RWPE2 (cell line): Measurements from ENCODE around the gene TDP2.

ENCODE experiments used
- ATAC-seq: fragments of 200-7000 bp; cut with Tn5 transposase; 3 replicates; pipeline ENCODE4 v1.9.1; 2021; ENCODE audit warnings: low read depth
- DNase-seq: peaks from one replicate; pipeline ENCODE4 v3.0.0-alpha.2; 2020; ENCODE audit warnings: low spot score
- H3K27ac ChIP-seq: fragments of 450-650 bp; 2 replicates; pipeline ENCODE4 v1.5.1; 2017; ENCODE audit warnings: mild to moderate bottlenecking; ENCODE audit not compliant: poor library complexity, severe bottlenecking
- H3K27me3 ChIP-seq: fragments of 250-450 bp; sonication (Bioruptor Pico); 2 replicates; pipeline ENCODE4 v1.5.1; 2021; ENCODE audit warnings: mild to moderate bottlenecking, moderate library complexity; ENCODE audit not compliant: insufficient read depth, poor library complexity, severe bottlenecking
- H3K36me3 ChIP-seq: fragments of 250-450 bp; sonication (Bioruptor Pico); 2 replicates; pipeline ENCODE4 v1.5.1; 2020; ENCODE audit warnings: low read depth, mild to moderate bottlenecking, moderate library complexity
- H3K4me1 ChIP-seq: fragments of 250-450 bp; sonication (Bioruptor Pico); 2 replicates; pipeline ENCODE4 v1.5.1; 2021; ENCODE audit warnings: mild to moderate bottlenecking, moderate library complexity; ENCODE audit not compliant: insufficient read depth, poor library complexity, severe bottlenecking
- H3K4me3 ChIP-seq: fragments of 250-450 bp; sonication (Bioruptor Pico); 2 replicates; pipeline ENCODE4 v1.5.1; 2021; ENCODE audit warnings: mild to moderate bottlenecking, moderate library complexity; ENCODE audit not compliant: severe bottlenecking
- H3K9me3 ChIP-seq: fragments of 250-450 bp; sonication (Bioruptor Pico); 2 replicates; pipeline ENCODE4 v1.5.1; 2021; ENCODE audit warnings: mild to moderate bottlenecking, moderate library complexity; ENCODE audit not compliant: severe bottlenecking
- CTCF ChIP-seq: fragments of 450-650 bp; IDR thresholded peaks from one replicate; pipeline ENCODE4 v1.5.1; 2017; ENCODE audit warnings: mild to moderate bottlenecking, moderate library complexity; ENCODE audit not compliant: poor library complexity, severe bottlenecking

Gene TDP2

GRCh38 chr6:24666641-24667377, at the start of gene TDP2, which contains the start of gene ACOT13:
TDP2 (minus strand) TSS chr6:24666899; CDS start chr6:24666862, 37 bp downstream.
ACOT13 (plus strand) TSS chr6:24667077; CDS start chr6:24667264, 187 bp downstream.
- Histone ChIP-seq H3K4me3 (peak within 1 kb of the TSS; percentile 67), H3K4me1 (peaks cover 3% of the 10 kb centered on the region), H3K9me3 (no peaks in the 10 kb centered on the region), H3K36me3 (peaks cover 25% of the 10 kb centered on the region), H3K27me3 (no peaks in the 10 kb centered on the region), H3K27ac (peak within 1 kb of the TSS; percentile 49)
- ATAC-seq, result peak; percentile 96
- TF ChIP-seq CTCF, result peak; percentile 34
- DNase-seq, result peak; percentile 93

- no peak for TF ChIP-seq CTCF
- no peak for DNase-seq
These were observed 44.0 kb upstream of the TDP2 start for GRCh38 chr6:24710519-24711303.

GRCh38 chr6:24709014-24709711, 42.5 kb upstream of the TDP2 start:
- Histone ChIP-seq H3K9me3 (no peaks in the 10 kb centered on the region), H3K4me1 (peaks cover 4% of the 10 kb centered on the region), H3K27me3 (no peaks in the 10 kb centered on the region), H3K4me3 (no peak overlapping the region), H3K27ac (no peak overlapping the region), H3K36me3 (peaks cover 100% of the 10 kb centered on the region)
- TF ChIP-seq CTCF, result no peak
- ATAC-seq (no peak), DNase-seq (no peak)

More at GRCh38 chr6:24710519-24711303, 44.0 kb upstream of the TDP2 start:
- no peak for ATAC-seq
- Histone ChIP-seq H3K27me3 (no peaks in the 10 kb centered on the region), H3K27ac (no peak overlapping the region), H3K36me3 (peaks cover 100% of the 10 kb centered on the region), H3K4me1 (peaks cover 4% of the 10 kb centered on the region), H3K9me3 (no peaks in the 10 kb centered on the region), H3K4me3 (no peak overlapping the region)

GRCh38 chr6:24708612-24709011, 41.9 kb upstream of the TDP2 start:
- TF ChIP-seq CTCF, result no peak
- DNase-seq, result no peak
- Histone ChIP-seq H3K27ac (no peak overlapping the region), H3K4me3 (no peak overlapping the region), H3K9me3 (no peaks in the 10 kb centered on the region), H3K27me3 (no peaks in the 10 kb centered on the region), H3K36me3 (peaks cover 100% of the 10 kb centered on the region), H3K4me1 (peaks cover 4% of the 10 kb centered on the region)
- no peak for ATAC-seq
